Keratinocyte (primary cell): Measurements from ENCODE around the gene CCNH. TPM values are rescaled to one million over a fixed set of nuclear protein-coding genes. Genes with fewer than 3 reads are reported as not detected.

ENCODE experiments used
- DNase-seq: peaks from one replicate; pipeline ENCODE4 v3.0.0-alpha.2; 2011; ENCODE audit warnings: low read depth, missing footprints, low spot score
- FAIRE-seq: peaks from 2 replicates; lab custom pipeline; 2011; peaks lifted over from hg19 to GRCh38; lab: Jason Lieb, UNC
- H2AFZ ChIP-seq: 2 replicates; pipeline ENCODE4 v1.6.0; 2012; ENCODE audit warnings: low read length, control low read depth, inconsistent platforms; ENCODE audit not compliant: control insufficient read depth
- H3K27ac ChIP-seq: 2 replicates; pipeline ENCODE4 v1.5.1; 2011; ENCODE audit warnings: low read length; ENCODE audit not compliant: control insufficient read depth, insufficient read depth
- H3K27me3 ChIP-seq: 3 replicates; pipeline ENCODE4 v1.6.0; 2011; ENCODE audit warnings: low read length; ENCODE audit not compliant: control insufficient read depth, insufficient read depth; ENCODE audit errors: extremely low read depth
- H3K36me3 ChIP-seq, 2 experiments: 2 replicates in 1 of 2; 3 replicates in 1 of 2; pipeline ENCODE4 v1.5.1; 2011; ENCODE audit warnings: low read length in 2 of 2, mild to moderate bottlenecking in 1 of 2; ENCODE audit not compliant: control insufficient read depth in 2 of 2, insufficient read depth in 2 of 2; ENCODE audit errors: extremely low read depth in 1 of 2
- H3K4me1 ChIP-seq: 3 replicates; pipeline ENCODE4 v1.5.1; 2011; ENCODE audit warnings: low read length; ENCODE audit not compliant: control insufficient read depth, insufficient read depth; ENCODE audit errors: extremely low read depth
- H3K4me2 ChIP-seq: 3 replicates; pipeline ENCODE4 v1.6.0; 2011; ENCODE audit warnings: low read depth, low read length; ENCODE audit not compliant: control insufficient read depth, insufficient read depth; ENCODE audit errors: extremely low read depth
- H3K4me3 ChIP-seq, 3 experiments: fragments of 200-600 bp in 1 of 3; sonication (generic) in 1 of 3; 2 replicates in 2 of 3; 3 replicates in 1 of 3; pipeline ENCODE4 v1.5.1; 2011 to 2016; ENCODE audit warnings: low read length in 3 of 3, mild to moderate bottlenecking in 3 of 3, control low read depth in 2 of 3, inconsistent platforms in 1 of 3, low read depth in 1 of 3, mixed read lengths in 1 of 3, mixed run types in 1 of 3, moderate library complexity in 1 of 3; ENCODE audit not compliant: control insufficient read depth in 2 of 3, insufficient read depth in 2 of 3; ENCODE audit errors: extremely low read depth in 1 of 3
- H3K79me2 ChIP-seq: 2 replicates; pipeline ENCODE4 v1.6.0; 2012; ENCODE audit warnings: low read length; ENCODE audit not compliant: control insufficient read depth, insufficient read depth
- H3K9ac ChIP-seq: 3 replicates; pipeline ENCODE4 v1.6.0; 2011; ENCODE audit warnings: low read length; ENCODE audit not compliant: control insufficient read depth, insufficient read depth; ENCODE audit errors: extremely low read depth
- H3K9me1 ChIP-seq: 3 replicates; pipeline ENCODE4 v1.6.0; 2011; ENCODE audit warnings: low read length; ENCODE audit not compliant: control insufficient read depth, insufficient read depth; ENCODE audit errors: extremely low read depth
- H3K9me3 ChIP-seq: 2 replicates; pipeline ENCODE4 v1.5.1; 2012; ENCODE audit warnings: low read depth, low read length; ENCODE audit not compliant: control insufficient read depth
- H4K20me1 ChIP-seq: 3 replicates; pipeline ENCODE4 v1.6.0; 2011; ENCODE audit warnings: low read length; ENCODE audit not compliant: control insufficient read depth, insufficient read depth; ENCODE audit errors: extremely low read depth
- EZH2 ChIP-seq: IDR thresholded peaks from one replicate; pipeline ENCODE4 v1.6.1; 2012; ENCODE audit warnings: inconsistent platforms, mild to moderate bottlenecking, low read length, moderate library complexity
- dilution Hi-C: fragments of 300-500 bp; cut with MboI; formaldehyde crosslinking; loops from one replicate; pipeline ENCODE4 v1.7.0; 2020; ENCODE audit warnings: low sequenced_read_pairs; ENCODE audit not compliant: extremely low pct_ligation_motif_present
- polyA plus RNA-seq, 5 experiments: library from polyadenylated mRNA; depleted of rRNA in 3 of 5; stranded (reverse) in 3 of 5; stranded (forward) in 1 of 5; unstranded in 1 of 5; fragments of >200 nt; gene quantifications; 1 replicate in 1 of 5; 2 replicates in 3 of 5; 3 replicates in 1 of 5; pipeline versions ENCODE4 v1.2.1 to v1.2.3, GENCODE V29; 2011 to 2012; ENCODE audit warnings: missing spikeins in 2 of 5, low read depth in 1 of 5, low replicate concordance in 1 of 5
- TF ChIP-seq, protein P1 (sequence below), 3 experiments: IDR thresholded peaks in 1 of 3; conservative IDR thresholded peaks in 1 of 3; optimal IDR thresholded peaks in 1 of 3; 2 replicates in 2 of 3; 3 replicates in 1 of 3; pipeline versions ENCODE3 to v1.5.1; 2011; ENCODE audit warnings: low read length in 3 of 3, mild to moderate bottlenecking in 3 of 3, moderate library complexity in 2 of 3, control low read depth in 1 of 3, inconsistent platforms in 1 of 3; ENCODE audit not compliant: insufficient read depth in 2 of 3; ENCODE audit errors: extremely low read depth in 1 of 3

CCNH gene
- polyA plus RNA-seq, 1 donor (not counting 4 experiments of a cell fraction or from before 2014, with no cell fraction given): 56.5 TPM

DNA sequence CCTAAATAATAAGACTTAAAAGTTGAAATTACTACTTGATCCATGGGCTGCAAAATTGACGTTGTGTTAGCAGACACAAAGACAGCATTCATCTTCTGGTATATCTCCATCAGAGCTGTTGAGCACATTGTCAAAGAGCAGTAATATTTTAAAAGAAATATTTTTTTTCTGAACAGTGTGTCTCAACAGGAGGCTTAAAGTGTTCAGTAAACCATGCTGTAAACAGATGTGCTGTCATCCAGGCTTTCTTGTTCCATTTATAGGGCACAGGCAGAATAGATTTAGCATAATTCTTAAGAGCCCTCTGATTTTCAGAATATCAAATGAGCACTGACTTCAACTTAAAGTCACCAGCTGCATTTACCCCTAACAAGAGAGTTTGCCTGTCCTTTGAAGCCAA, 29.7 kb upstream of the CCNH start:
- Histone ChIP-seq H3K27ac (no peak overlapping the region), H3K4me2 (no peak overlapping the region), H3K79me2 (no peaks in the 10 kb centered on the region), H2AFZ (no peak overlapping the region), H3K9ac (no peak overlapping the region), H3K4me1 (no peaks in the 10 kb centered on the region), H3K36me3 (no peaks in the 10 kb centered on the region), H3K4me3 (no peak overlapping the region), H3K9me3 (no peaks in the 10 kb centered on the region), H3K9me1 (no peaks in the 10 kb centered on the region), H3K27me3 (no peaks in the 10 kb centered on the region), H4K20me1 (no peaks in the 10 kb centered on the region)
- TF ChIP-seq EZH2: no peak
- TF ChIP-seq, protein P1, sequence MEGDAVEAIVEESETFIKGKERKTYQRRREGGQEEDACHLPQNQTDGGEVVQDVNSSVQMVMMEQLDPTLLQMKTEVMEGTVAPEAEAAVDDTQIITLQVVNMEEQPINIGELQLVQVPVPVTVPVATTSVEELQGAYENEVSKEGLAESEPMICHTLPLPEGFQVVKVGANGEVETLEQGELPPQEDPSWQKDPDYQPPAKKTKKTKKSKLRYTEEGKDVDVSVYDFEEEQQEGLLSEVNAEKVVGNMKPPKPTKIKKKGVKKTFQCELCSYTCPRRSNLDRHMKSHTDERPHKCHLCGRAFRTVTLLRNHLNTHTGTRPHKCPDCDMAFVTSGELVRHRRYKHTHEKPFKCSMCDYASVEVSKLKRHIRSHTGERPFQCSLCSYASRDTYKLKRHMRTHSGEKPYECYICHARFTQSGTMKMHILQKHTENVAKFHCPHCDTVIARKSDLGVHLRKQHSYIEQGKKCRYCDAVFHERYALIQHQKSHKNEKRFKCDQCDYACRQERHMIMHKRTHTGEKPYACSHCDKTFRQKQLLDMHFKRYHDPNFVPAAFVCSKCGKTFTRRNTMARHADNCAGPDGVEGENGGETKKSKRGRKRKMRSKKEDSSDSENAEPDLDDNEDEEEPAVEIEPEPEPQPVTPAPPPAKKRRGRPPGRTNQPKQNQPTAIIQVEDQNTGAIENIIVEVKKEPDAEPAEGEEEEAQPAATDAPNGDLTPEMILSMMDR (optimal IDR thresholded peaks at IDR 0.05 in 1 of 3, IDR thresholded peaks at IDR 0.05 in 1 of 3, conservative IDR thresholded peaks at IDR 0.05 in 1 of 3; ENCODE audit: extremely low read depth in 1 of 3, insufficient read depth in 2 of 3, low read length in 3 of 3): no peak
- dilution Hi-C loops: no loop called here
- DNase-seq: no peak
- no peak for FAIRE-seq

DNA sequence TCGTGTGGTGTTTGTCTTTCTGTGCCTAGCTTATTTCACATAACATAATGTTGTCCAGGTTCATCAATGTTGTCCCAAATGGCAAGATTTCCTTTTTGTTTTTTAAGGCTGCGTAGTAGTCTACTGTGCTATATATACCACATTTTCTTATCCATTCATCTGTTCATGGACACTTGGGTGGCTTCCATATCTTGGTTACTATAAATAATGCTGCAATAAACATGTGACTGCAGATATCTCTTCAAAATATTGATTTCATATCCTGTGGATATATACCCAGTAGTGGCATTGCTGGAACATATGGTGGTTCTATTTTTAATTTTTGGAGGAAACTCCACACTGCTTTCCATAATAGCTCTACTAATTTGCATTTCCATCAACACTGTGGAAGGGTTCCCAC, 25.5 kb upstream of the CCNH start:
- Histone ChIP-seq H3K4me2 (no peak overlapping the region), H3K79me2 (no peaks in the 10 kb centered on the region), H3K36me3 (no peaks in the 10 kb centered on the region), H3K9ac (no peak overlapping the region), H3K9me1 (no peaks in the 10 kb centered on the region), H3K27ac (no peak overlapping the region), H3K27me3 (no peaks in the 10 kb centered on the region), H2AFZ (no peak overlapping the region), H4K20me1 (no peaks in the 10 kb centered on the region), H3K9me3 (no peaks in the 10 kb centered on the region), H3K4me1 (no peaks in the 10 kb centered on the region), H3K4me3 (no peak overlapping the region)
- no peak for DNase-seq
- FAIRE-seq: no peak
- TF ChIP-seq, protein P1 (optimal IDR thresholded peaks at IDR 0.05 in 1 of 3, IDR thresholded peaks at IDR 0.05 in 1 of 3, conservative IDR thresholded peaks at IDR 0.05 in 1 of 3; ENCODE audit: extremely low read depth in 1 of 3, insufficient read depth in 2 of 3, low read length in 3 of 3): no peak
- TF ChIP-seq EZH2: no peak
- dilution Hi-C loops: no loop called here
